A549 (cell line): ENCODE data around the gene SLC24A4.

Experiments used
- CTCF ChIP-seq: fragments of >200 bp; sonication (Bioruptor Twin); formaldehyde crosslinking; IDR thresholded peaks from 3 replicates; pipeline ENCODE4 v1.5.1; 2016
- ESRRA ChIP-seq: fragments of 150-350 bp; IDR thresholded peaks from 2 replicates; pipeline ENCODE4 v1.6.1; 2014; ENCODE audit warnings: mild to moderate bottlenecking, low read length, borderline replicate concordance
- PBX3 ChIP-seq: IDR thresholded peaks from 2 replicates; pipeline ENCODE4 v1.6.1; 2012
- POLR2A ChIP-seq: IDR thresholded peaks from 2 replicates; pipeline ENCODE4 v1.6.1; 2012; ENCODE audit warnings: mild to moderate bottlenecking, low read length
- RCOR1 ChIP-seq: fragments of 150-350 bp; IDR thresholded peaks from 2 replicates; pipeline ENCODE4 v1.6.1; 2014; ENCODE audit warnings: antibody characterized with exemption, low read length, low read depth
- ZC3H11A ChIP-seq: fragments of 450-650 bp; IDR thresholded peaks from 2 replicates; pipeline ENCODE4 v1.6.1; 2014; ENCODE audit warnings: antibody characterized with exemption, mild to moderate bottlenecking

- TF ChIP-seq PBX3 (no peak), RCOR1 (no peak), POLR2A (no peak), CTCF (no peak), ESRRA (no peak), ZC3H11A (no peak)
These were observed 128.3 kb downstream of the SLC24A4 start for GRCh38 chr14:92451245-92451644.
